H9 (cell line): ENCODE results near the gene CAMK2G. TPM values are rescaled to one million over a fixed set of nuclear protein-coding genes. Genes with fewer than 3 reads are reported as not detected.

ENCODE experiments used
- DNase-seq: peaks from one replicate; pipeline ENCODE4 v3.0.0-alpha.2; 2017
- H2AFZ ChIP-seq: one replicate; pipeline ENCODE4 v1.6.1; 2013; ENCODE audit warnings: mild to moderate bottlenecking, low read length, control low read depth, moderate library complexity
- H2AK5ac ChIP-seq: 2 replicates; pipeline ENCODE4 v1.6.1; 2013; ENCODE audit warnings: low read length, control low read depth, mixed read lengths; ENCODE audit not compliant: insufficient read length
- H2BK120ac ChIP-seq: one replicate; pipeline ENCODE4 v1.6.1; 2013; ENCODE audit warnings: low read depth, mild to moderate bottlenecking, low read length, control low read depth, inconsistent platforms; ENCODE audit not compliant: poor library complexity, severe bottlenecking
- H2BK12ac ChIP-seq: 2 replicates; pipeline ENCODE4 v1.6.1; 2013; ENCODE audit warnings: low read length, control low read depth, mixed read lengths, low read depth; ENCODE audit not compliant: insufficient read length
- H2BK15ac ChIP-seq: 2 replicates; pipeline ENCODE4 v1.6.1; 2013; ENCODE audit warnings: low read depth, low read length, control low read depth
- H2BK20ac ChIP-seq: one replicate; pipeline ENCODE4 v1.6.1; 2013; ENCODE audit warnings: low read depth, mild to moderate bottlenecking, low read length, control low read depth, inconsistent platforms; ENCODE audit not compliant: poor library complexity, severe bottlenecking
- H2BK5ac ChIP-seq: 2 replicates; pipeline ENCODE4 v1.6.1; 2013; ENCODE audit warnings: low read length, control low read depth, mixed read lengths; ENCODE audit not compliant: insufficient read length
- H3K14ac ChIP-seq: 2 replicates; pipeline ENCODE4 v1.6.1; 2013; ENCODE audit warnings: low read length, control low read depth; ENCODE audit not compliant: insufficient read depth
- H3K18ac ChIP-seq: 2 replicates; pipeline ENCODE4 v1.6.1; 2013; ENCODE audit warnings: low read depth, mild to moderate bottlenecking, mixed read lengths, low read length, control low read depth; ENCODE audit not compliant: insufficient read length
- H3K23ac ChIP-seq: 2 replicates; pipeline ENCODE4 v1.6.1; 2013; ENCODE audit warnings: low read length, control low read depth, mixed read lengths, low read depth; ENCODE audit not compliant: insufficient read length
- H3K23me2 ChIP-seq: 2 replicates; pipeline ENCODE4 v1.6.1; 2013; ENCODE audit warnings: low read depth, mild to moderate bottlenecking, mixed read lengths, low read length, control low read depth; ENCODE audit not compliant: insufficient read length, poor library complexity, severe bottlenecking
- H3K27ac ChIP-seq: 2 replicates; pipeline ENCODE4 v1.5.1; 2013; ENCODE audit warnings: low read length, control low read depth, mixed read lengths, low read depth; ENCODE audit not compliant: insufficient read length
- H3K27me3 ChIP-seq: 2 replicates; pipeline ENCODE4 v1.6.1; 2013; ENCODE audit warnings: low read length, control low read depth, inconsistent platforms; ENCODE audit not compliant: insufficient read depth
- H3K4ac ChIP-seq: 2 replicates; pipeline ENCODE4 v1.6.1; 2013; ENCODE audit warnings: low read depth, mild to moderate bottlenecking, control low read depth, inconsistent platforms, low read length, moderate library complexity
- H3K4me1 ChIP-seq: 2 replicates; pipeline ENCODE4 v1.6.1; 2013; ENCODE audit warnings: low read length, control low read depth, inconsistent platforms; ENCODE audit not compliant: insufficient read depth
- H3K4me2 ChIP-seq: 2 replicates; pipeline ENCODE4 v1.6.1; 2013; ENCODE audit warnings: low read length, control low read depth, mixed read lengths; ENCODE audit not compliant: insufficient read length, insufficient read depth
- H3K56ac ChIP-seq: 2 replicates; pipeline ENCODE4 v1.6.1; 2013; ENCODE audit warnings: low read depth, mild to moderate bottlenecking, mixed read lengths, low read length, control low read depth; ENCODE audit not compliant: insufficient read length
- H3K79me1 ChIP-seq: 2 replicates; pipeline ENCODE4 v1.6.1; 2013; ENCODE audit warnings: low read depth, mild to moderate bottlenecking, moderate library complexity, low read length, control low read depth, inconsistent platforms; ENCODE audit not compliant: insufficient read depth, poor library complexity, severe bottlenecking
- H3K79me2 ChIP-seq: 2 replicates; pipeline ENCODE4 v1.6.1; 2013; ENCODE audit warnings: low read length, control low read depth, inconsistent platforms; ENCODE audit not compliant: insufficient read depth
- H3K9ac ChIP-seq: 2 replicates; pipeline ENCODE4 v1.6.1; 2013; ENCODE audit warnings: low read length, control low read depth, mixed read lengths; ENCODE audit not compliant: insufficient read length; ENCODE audit errors: extremely low read depth
- H3K9me3 ChIP-seq: one replicate; pipeline ENCODE4 v1.6.1; 2013; ENCODE audit warnings: low read depth, low read length, inconsistent platforms; ENCODE audit not compliant: control insufficient read depth
- H3T11ph ChIP-seq: one replicate; pipeline ENCODE4 v1.6.1; 2013; ENCODE audit warnings: mild to moderate bottlenecking, low read length, control low read depth, inconsistent platforms
- H4K20me1 ChIP-seq: one replicate; pipeline ENCODE4 v1.6.1; 2013; ENCODE audit not compliant: control insufficient read depth, insufficient read length, insufficient read depth
- H4K5ac ChIP-seq: 2 replicates; pipeline ENCODE4 v1.6.1; 2013; ENCODE audit warnings: low read depth, mild to moderate bottlenecking, mixed read lengths, low read length, control low read depth; ENCODE audit not compliant: insufficient read length
- H4K8ac ChIP-seq: replicated peaks from 2 replicates; pipeline ENCODE4 v1.6.1; 2013; ENCODE audit warnings: low read length, control low read depth, mixed read lengths, low read depth; ENCODE audit not compliant: insufficient read length
- H4K91ac ChIP-seq: 2 replicates; pipeline ENCODE4 v1.6.1; 2013; ENCODE audit warnings: low read depth, mild to moderate bottlenecking, moderate library complexity, mixed read lengths, low read length, control low read depth; ENCODE audit not compliant: insufficient read length
- H3K27ac Mint-ChIP-seq, 3 experiments: 2 replicates in 2 of 3; 3 replicates in 1 of 3; pipeline ENCODE4 v1.8.0; 2020 to 2021; ENCODE audit warnings: mixed read lengths in 3 of 3, mild to moderate bottlenecking in 1 of 3, moderate library complexity in 1 of 3
- H3K27me3 Mint-ChIP-seq: 2 replicates; pipeline ENCODE4 v1.8.0; 2021; ENCODE audit warnings: low read depth, mild to moderate bottlenecking, moderate library complexity, mixed read lengths
- H3K36me3 Mint-ChIP-seq, 3 experiments: 2 replicates in 2 of 3; 3 replicates in 1 of 3; pipeline ENCODE4 v1.8.0; 2020 to 2021; ENCODE audit warnings: low read depth in 3 of 3, mixed read lengths in 3 of 3; ENCODE audit not compliant: insufficient read depth in 1 of 3
- H3K4me1 Mint-ChIP-seq, 2 experiments: 2 replicates each; pipeline ENCODE4 v1.8.0; 2020; ENCODE audit warnings: mixed read lengths in 2 of 2
- H3K4me3 Mint-ChIP-seq, 2 experiments: 2 replicates in 1 of 2; 3 replicates in 1 of 2; pipeline ENCODE4 v1.8.0; 2020 to 2021; ENCODE audit warnings: mild to moderate bottlenecking in 2 of 2, mixed read lengths in 2 of 2, moderate library complexity in 1 of 2
- H3K9me3 Mint-ChIP-seq, 2 experiments: 2 replicates in 1 of 2; 3 replicates in 1 of 2; pipeline ENCODE4 v1.8.0; 2020; ENCODE audit warnings: mild to moderate bottlenecking in 2 of 2, mixed read lengths in 2 of 2, moderate library complexity in 1 of 2
- WGBS: extraction: QIAGEN DNeasy Blood & Tissue Kit; methylation state at CpG from one replicate; pipeline ENCODE4 v1.1.7; 2013; ENCODE audit warnings: missing lambda C conversion rate, low lambda C conversion rate, mixed read lengths; ENCODE audit not compliant: insufficient read length; ENCODE audit errors: extremely low coverage; 5-methylcytosine and 5-hydroxymethylcytosine counted together
- total RNA-seq: library from RNA; stranded (reverse); gene quantifications from 2 replicates; pipeline ENCODE4 v1.2.1, GENCODE V29; 2021
- TF ChIP-seq, protein P1 (sequence below): fragments of 200-600 bp; sonication (generic); conservative IDR thresholded peaks from 3 replicates; pipeline ENCODE4 v1.8.0; 2021; ENCODE audit warnings: antibody characterized with exemption, mild to moderate bottlenecking

Gene CAMK2G
- total RNA-seq, 1 experiment from 2014 or later: 31.8 TPM

DNA sequence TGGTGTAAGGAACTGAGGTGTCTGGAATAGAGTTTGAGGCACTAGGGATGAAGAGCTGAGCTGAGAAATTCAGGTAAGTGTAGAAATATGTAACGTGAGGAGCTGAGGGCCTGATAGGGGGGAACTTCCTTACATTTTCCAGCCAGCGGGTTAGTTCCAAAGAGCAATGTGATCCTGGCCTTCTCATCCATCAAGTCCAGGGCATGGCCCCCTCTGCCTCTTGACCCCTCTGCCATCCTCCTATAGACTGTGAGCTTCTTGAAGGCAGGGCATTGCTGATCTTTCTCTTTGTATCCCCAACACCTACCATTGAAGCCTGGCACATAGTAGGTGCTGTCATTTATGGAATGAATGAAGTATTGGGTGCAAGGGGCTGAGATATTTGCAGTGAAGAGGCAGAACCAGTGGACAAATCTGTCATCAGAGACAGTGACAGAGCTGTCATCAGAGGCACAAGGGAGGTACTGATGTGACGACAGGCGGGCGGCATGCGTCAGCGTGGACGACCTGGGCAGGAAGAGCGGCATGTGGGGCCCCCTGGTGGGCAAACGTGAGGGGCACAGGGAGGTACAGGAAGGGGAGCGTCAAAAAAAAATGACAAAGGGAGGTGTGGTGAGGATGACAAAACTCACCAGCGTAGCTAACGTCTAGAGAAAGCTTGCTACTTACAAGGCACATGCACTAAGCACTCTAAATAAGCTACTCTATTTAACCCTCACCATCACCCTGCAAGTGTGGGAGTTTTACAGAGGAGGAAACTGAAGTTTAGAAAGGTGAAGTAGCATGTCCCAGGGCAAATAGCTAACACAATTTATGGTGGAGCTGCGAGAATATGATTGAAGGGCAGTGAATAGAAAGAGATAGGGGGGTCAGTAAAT, 5.2 kb upstream of the CAMK2G start:
- no peaks in the 10 kb centered on the region for H3K9me3 ChIP-seq
- no peak overlapping the region for H4K5ac ChIP-seq
- Mint-ChIP-seq H3K27me3 (peaks cover 13% of the 10 kb centered on the region), H3K4me3 (peak overlapping the region in 1 of 2 experiments; percentile 30; a peak in 3 of 5 replicates), H3K4me1 (peaks cover 15 to 16% of the 10 kb centered on the region in 2 experiments), H3K9me3 (no peaks in the 10 kb centered on the region), H3K36me3 (no peaks in the 10 kb centered on the region; a peak in 1 of 7 replicates), H3K27ac (no peak overlapping the region; a peak in 1 of 7 replicates)
- no peak overlapping the region for H2AFZ ChIP-seq
- H2BK120ac ChIP-seq: no peak overlapping the region
- no peak overlapping the region for H3K9ac ChIP-seq
- H3K18ac ChIP-seq: no peak overlapping the region
- H4K8ac ChIP-seq: no peak overlapping the region
- no peaks in the 10 kb centered on the region for H3K79me1 ChIP-seq
- H4K91ac ChIP-seq: no peak overlapping the region
- no peak overlapping the region for H3K23ac ChIP-seq
- peak; percentile 86 for DNase-seq
- H3K27ac ChIP-seq: no peak overlapping the region
- H2BK20ac ChIP-seq: no peak overlapping the region
- no peak overlapping the region for H2AK5ac ChIP-seq
- no peaks in the 10 kb centered on the region for H3K4me1 ChIP-seq
- WGBS: no CpG with 5 or more reads among the region's 14 CpGs
- H3T11ph ChIP-seq: no peak overlapping the region
- no peak overlapping the region for H3K56ac ChIP-seq
- no peak overlapping the region for H3K4me2 ChIP-seq
- H3K23me2 ChIP-seq: no peaks in the 10 kb centered on the region
- no peaks in the 10 kb centered on the region for H4K20me1 ChIP-seq
- H3K27me3 ChIP-seq: no peaks in the 10 kb centered on the region
- no peak overlapping the region for H2BK12ac ChIP-seq
- no peak overlapping the region for H2BK5ac ChIP-seq
- TF ChIP-seq, protein P1, sequence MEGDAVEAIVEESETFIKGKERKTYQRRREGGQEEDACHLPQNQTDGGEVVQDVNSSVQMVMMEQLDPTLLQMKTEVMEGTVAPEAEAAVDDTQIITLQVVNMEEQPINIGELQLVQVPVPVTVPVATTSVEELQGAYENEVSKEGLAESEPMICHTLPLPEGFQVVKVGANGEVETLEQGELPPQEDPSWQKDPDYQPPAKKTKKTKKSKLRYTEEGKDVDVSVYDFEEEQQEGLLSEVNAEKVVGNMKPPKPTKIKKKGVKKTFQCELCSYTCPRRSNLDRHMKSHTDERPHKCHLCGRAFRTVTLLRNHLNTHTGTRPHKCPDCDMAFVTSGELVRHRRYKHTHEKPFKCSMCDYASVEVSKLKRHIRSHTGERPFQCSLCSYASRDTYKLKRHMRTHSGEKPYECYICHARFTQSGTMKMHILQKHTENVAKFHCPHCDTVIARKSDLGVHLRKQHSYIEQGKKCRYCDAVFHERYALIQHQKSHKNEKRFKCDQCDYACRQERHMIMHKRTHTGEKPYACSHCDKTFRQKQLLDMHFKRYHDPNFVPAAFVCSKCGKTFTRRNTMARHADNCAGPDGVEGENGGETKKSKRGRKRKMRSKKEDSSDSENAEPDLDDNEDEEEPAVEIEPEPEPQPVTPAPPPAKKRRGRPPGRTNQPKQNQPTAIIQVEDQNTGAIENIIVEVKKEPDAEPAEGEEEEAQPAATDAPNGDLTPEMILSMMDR: peak; percentile 95
- H3K4ac ChIP-seq: no peak overlapping the region
- no peak overlapping the region for H2BK15ac ChIP-seq
- no peaks in the 10 kb centered on the region for H3K79me2 ChIP-seq
- no peak overlapping the region for H3K14ac ChIP-seq
